ENCODE results near the gene AGAP1. TPM values are rescaled to one million over a fixed set of nuclear protein-coding genes. Genes with fewer than 3 reads are reported as not detected.

The AGAP1 gene
- total RNA-seq, 4 donors from 2014 or later: 13.7 to 18.5 (median 17.1) TPM

- WGBS, 2 donors: 97% methylated on average over 8 of the region's 8 CpGs
- intact Hi-C loops (cut with DNase I; ENCODE audit: low total_unique reads): no loop called here
- H3K4me3 ChIP-seq (ENCODE audit: low read depth, poor library complexity, severe bottlenecking): no peak overlapping the region
- no peak for DNase-seq (ENCODE audit: low spot score in 2 of 2)
- TF ChIP-seq POLR2A (IDR thresholded peaks at IDR 0.05): no peak
- TF ChIP-seq CTCF (IDR thresholded peaks at IDR 0.05): no peak
Measured at GRCh38 chr2:235550946-235551345, 57.1 kb downstream of the AGAP1 start.

- no peak for TF ChIP-seq POLR2A (IDR thresholded peaks at IDR 0.05)
- no peak for TF ChIP-seq CTCF (IDR thresholded peaks at IDR 0.05)
- H3K4me3 ChIP-seq (ENCODE audit: low read depth, poor library complexity, severe bottlenecking): no peak overlapping the region
- no peak for DNase-seq (ENCODE audit: low spot score in 2 of 2)
- WGBS, 2 donors: 59 to 61% methylated on average over 8 of the region's 8 CpGs
- intact Hi-C loops (cut with DNase I; ENCODE audit: low total_unique reads): no loop called here
Measured at GRCh38 chr2:235551965-235552364, 58.1 kb downstream of the AGAP1 start.

GRCh38 chr2:235552671-235553070, 58.8 kb downstream of the AGAP1 start:
- 88 to 90% methylated on average over 3 of the region's 3 CpGs for WGBS, 2 donors
- TF ChIP-seq POLR2A (IDR thresholded peaks at IDR 0.05): no peak
- no peak for TF ChIP-seq CTCF (IDR thresholded peaks at IDR 0.05)
- no peak for DNase-seq (ENCODE audit: low spot score in 2 of 2)
- intact Hi-C loops (cut with DNase I; ENCODE audit: low total_unique reads): no loop called here
- no peak overlapping the region for H3K4me3 ChIP-seq (ENCODE audit: low read depth, poor library complexity, severe bottlenecking)

- TF ChIP-seq POLR2A (IDR thresholded peaks at IDR 0.05) (no peak), CTCF (IDR thresholded peaks at IDR 0.05) (no peak)
- WGBS, 2 donors: 72 to 74% methylated on average over 6 of the region's 6 CpGs
- intact Hi-C loops (cut with DNase I; ENCODE audit: low total_unique reads): no loop called here
- no peak for DNase-seq (ENCODE audit: low spot score in 2 of 2)
- no peak overlapping the region for H3K4me3 ChIP-seq (ENCODE audit: low read depth, poor library complexity, severe bottlenecking)
Measured at GRCh38 chr2:235553291-235553690, 59.4 kb downstream of the AGAP1 start.

- no peak overlapping the region for H3K4me3 ChIP-seq (ENCODE audit: low read depth, poor library complexity, severe bottlenecking)
- 76 to 82% methylated on average over 13 of the region's 13 CpGs for WGBS, 2 donors
- TF ChIP-seq POLR2A (IDR thresholded peaks at IDR 0.05) (no peak), CTCF (IDR thresholded peaks at IDR 0.05) (no peak)
- DNase-seq (ENCODE audit: low spot score in 2 of 2): no peak
- intact Hi-C loops (cut with DNase I; ENCODE audit: low total_unique reads): no loop called here
Measured at GRCh38 chr2:235553696-235554100, 59.9 kb downstream of the AGAP1 start.

- H3K4me3 ChIP-seq (ENCODE audit: low read depth, poor library complexity, severe bottlenecking): no peak overlapping the region
- WGBS, 2 donors: 91% methylated on average over 6 of the region's 6 CpGs
- DNase-seq (ENCODE audit: low spot score in 2 of 2): no peak
- TF ChIP-seq CTCF (IDR thresholded peaks at IDR 0.05): no peak
- TF ChIP-seq POLR2A (IDR thresholded peaks at IDR 0.05): no peak
- intact Hi-C loops (cut with DNase I; ENCODE audit: low total_unique reads): no loop called here
Measured at GRCh38 chr2:235554385-235554784, 60.5 kb downstream of the AGAP1 start.
